RWPE2 (cell line): ENCODE results near the gene TLE2.

Experiments used
- ATAC-seq: fragments of 200-7000 bp; cut with Tn5 transposase; 3 replicates; pipeline ENCODE4 v1.9.1; 2021; ENCODE audit warnings: low read depth
- DNase-seq: peaks from one replicate; pipeline ENCODE4 v3.0.0-alpha.2; 2020; ENCODE audit warnings: low spot score
- H3K27ac ChIP-seq: fragments of 450-650 bp; 2 replicates; pipeline ENCODE4 v1.5.1; 2017; ENCODE audit warnings: mild to moderate bottlenecking; ENCODE audit not compliant: poor library complexity, severe bottlenecking
- H3K27me3 ChIP-seq: fragments of 250-450 bp; sonication (Bioruptor Pico); 2 replicates; pipeline ENCODE4 v1.5.1; 2021; ENCODE audit warnings: mild to moderate bottlenecking, moderate library complexity; ENCODE audit not compliant: insufficient read depth, poor library complexity, severe bottlenecking
- H3K36me3 ChIP-seq: fragments of 250-450 bp; sonication (Bioruptor Pico); 2 replicates; pipeline ENCODE4 v1.5.1; 2020; ENCODE audit warnings: low read depth, mild to moderate bottlenecking, moderate library complexity
- H3K4me1 ChIP-seq: fragments of 250-450 bp; sonication (Bioruptor Pico); 2 replicates; pipeline ENCODE4 v1.5.1; 2021; ENCODE audit warnings: mild to moderate bottlenecking, moderate library complexity; ENCODE audit not compliant: insufficient read depth, poor library complexity, severe bottlenecking
- H3K4me3 ChIP-seq: fragments of 250-450 bp; sonication (Bioruptor Pico); 2 replicates; pipeline ENCODE4 v1.5.1; 2021; ENCODE audit warnings: mild to moderate bottlenecking, moderate library complexity; ENCODE audit not compliant: severe bottlenecking
- H3K9me3 ChIP-seq: fragments of 250-450 bp; sonication (Bioruptor Pico); 2 replicates; pipeline ENCODE4 v1.5.1; 2021; ENCODE audit warnings: mild to moderate bottlenecking, moderate library complexity; ENCODE audit not compliant: severe bottlenecking
- CTCF ChIP-seq: fragments of 450-650 bp; IDR thresholded peaks from one replicate; pipeline ENCODE4 v1.5.1; 2017; ENCODE audit warnings: mild to moderate bottlenecking, moderate library complexity; ENCODE audit not compliant: poor library complexity, severe bottlenecking

The TLE2 gene

GRCh38 chr19:3047496-3048189 lies 18.6 kb upstream of the TLE2 start:
- no peak overlapping the region for H3K27ac ChIP-seq
- TF ChIP-seq CTCF: no peak
- ATAC-seq (peak; percentile 75), DNase-seq (no peak)
- 0 out of 2 replicates have a peak, but pooled peaks cover 2% of the 10 kb centered on the region for H3K36me3 ChIP-seq
- peak overlapping the region; percentile 9 for H3K4me3 ChIP-seq
- no peaks in the 10 kb centered on the region for H3K27me3 ChIP-seq
- no peaks in the 10 kb centered on the region for H3K4me1 ChIP-seq
- H3K9me3 ChIP-seq: no peaks in the 10 kb centered on the region

- Histone ChIP-seq H3K36me3 (no peaks in the 10 kb centered on the region), H3K4me1 (no peaks in the 10 kb centered on the region), H3K27me3 (no peaks in the 10 kb centered on the region), H3K4me3 (peak overlapping the region; percentile 9), H3K9me3 (no peaks in the 10 kb centered on the region), H3K27ac (no peak overlapping the region)
- no peak for ATAC-seq
- TF ChIP-seq CTCF: no peak
- no peak for DNase-seq
These were observed 17.8 kb upstream of the TLE2 start for GRCh38 chr19:3046698-3047495.

GRCh38 chr19:3045885-3046697 lies 17.0 kb upstream of the TLE2 start:
- no peak overlapping the region for H3K4me3 ChIP-seq
- no peaks in the 10 kb centered on the region for H3K27me3 ChIP-seq
- H3K4me1 ChIP-seq: no peaks in the 10 kb centered on the region
- ATAC-seq (no peak), DNase-seq (no peak)
- no peak for TF ChIP-seq CTCF
- H3K27ac ChIP-seq: no peak overlapping the region
- H3K36me3 ChIP-seq: no peaks in the 10 kb centered on the region
- H3K9me3 ChIP-seq: no peaks in the 10 kb centered on the region

- H3K4me3 ChIP-seq: no peak overlapping the region
- ATAC-seq: no peak
- no peaks in the 10 kb centered on the region for H3K27me3 ChIP-seq
- no peaks in the 10 kb centered on the region for H3K4me1 ChIP-seq
- TF ChIP-seq CTCF: no peak
- no peaks in the 10 kb centered on the region for H3K9me3 ChIP-seq
- H3K27ac ChIP-seq: no peak overlapping the region
- DNase-seq: no peak
- no peaks in the 10 kb centered on the region for H3K36me3 ChIP-seq
These were observed 16.1 kb upstream of the TLE2 start for GRCh38 chr19:3045191-3045590.
